B cell (primary cell): ENCODE results near the gene ADRB1. TPM values are rescaled to one million over a fixed set of nuclear protein-coding genes. Genes with fewer than 3 reads are reported as not detected.

Experiments
- ATAC-seq: fragments of 200-7000 bp; cut with Tn5 transposase; one replicate; pipeline ENCODE4 v1.10.0; 2021; ENCODE audit warnings: low read depth, mild to moderate bottlenecking, moderate number of reproducible peaks, moderate library complexity
- CTCF ChIA-PET: fragments of 350-600 bp; sonication (Branson Sonifier 250); formaldehyde crosslinking; loops from one replicate; lab custom pipeline; 2021; ENCODE audit warnings: antibody characterized with exemption, inconsistent platforms; lab: Charles Lee
- POLR2A ChIA-PET: fragments of 350-600 bp; sonication (Branson Sonifier 250); formaldehyde crosslinking; loops from one replicate; lab custom pipeline; 2021; ENCODE audit warnings: antibody characterized with exemption; lab: Charles Lee
- DNase-seq: peaks from one replicate; pipeline ENCODE4 v3.0.0; 2013
- H2AFZ ChIP-seq: 2 replicates; pipeline ENCODE4 v1.6.1; 2012; ENCODE audit warnings: mild to moderate bottlenecking, low read depth, low read length; ENCODE audit not compliant: insufficient read depth, poor library complexity, severe bottlenecking
- H3K27ac ChIP-seq, 2 donors: 1 replicate in 1 of 2; 2 replicates in 1 of 2; pipeline ENCODE4 v1.5.1; 2012 to 2013; ENCODE audit warnings: low read length in 2 of 2, mild to moderate bottlenecking in 2 of 2, moderate library complexity in 1 of 2
- H3K27me3 ChIP-seq, 4 experiments: fragments of 200-600 bp in 1 of 4; sonication (generic) in 1 of 4; replicated peaks in 1 of 4; 1 replicate in 2 of 4; 2 replicates in 2 of 4; pipeline versions ENCODE4 v1.6.1 to v1.7.0; 2013 to 2016; ENCODE audit warnings: low read length in 3 of 4, mild to moderate bottlenecking in 2 of 4, mixed read lengths in 1 of 4, moderate library complexity in 1 of 4; ENCODE audit not compliant: insufficient read depth in 4 of 4, control insufficient read depth in 3 of 4; ENCODE audit errors: control extremely low read depth in 1 of 4
- H3K36me3 ChIP-seq, 2 experiments: replicated peaks in 1 of 2; 1 replicate in 1 of 2; 2 replicates in 1 of 2; pipeline versions ENCODE4 v1.6.1 to v1.7.1; 2013; ENCODE audit warnings: low read length in 1 of 2; ENCODE audit not compliant: insufficient read depth in 2 of 2, control insufficient read depth in 1 of 2; ENCODE audit errors: control extremely low read depth in 1 of 2, extremely low read depth in 1 of 2
- H3K4me1 ChIP-seq, 2 donors: fragments of 200-600 bp in 1 of 2; sonication (generic) in 1 of 2; 1 replicate in 1 of 2; 2 replicates in 1 of 2; pipeline versions ENCODE4 v1.5.1 to v1.6.1; 2013 to 2017; ENCODE audit warnings: low read length in 2 of 2; ENCODE audit not compliant: control insufficient read depth in 2 of 2, insufficient read depth in 2 of 2
- H3K4me2 ChIP-seq: replicated peaks from 2 replicates; pipeline ENCODE3; 2012; ENCODE audit warnings: mild to moderate bottlenecking, low read depth, low read length; ENCODE audit not compliant: poor library complexity, severe bottlenecking
- H3K4me3 ChIP-seq, 5 experiments: fragments of 200-600 bp in 1 of 5; sonication (generic) in 1 of 5; 1 replicate in 3 of 5; 2 replicates in 2 of 5; pipeline versions ENCODE4 v1.5.1 to v1.7.0; 2011 to 2016; ENCODE audit warnings: low read length in 4 of 5, mild to moderate bottlenecking in 4 of 5, low read depth in 2 of 5, control low read depth in 1 of 5, moderate library complexity in 1 of 5; ENCODE audit not compliant: insufficient read depth in 1 of 5; ENCODE audit errors: control extremely low read depth in 1 of 5, extremely low read depth in 1 of 5
- H3K79me2 ChIP-seq: fragments of 200-600 bp; sonication (generic); one replicate; pipeline ENCODE4 v1.6.0; 2016; ENCODE audit warnings: low read length; ENCODE audit not compliant: control insufficient read depth, insufficient read depth
- H3K9ac ChIP-seq: fragments of 200-600 bp; sonication (generic); 2 replicates; pipeline ENCODE4 v1.6.1; 2017; ENCODE audit warnings: mild to moderate bottlenecking, low read length, moderate library complexity
- H3K9me3 ChIP-seq, 3 donors: one replicate each; pipeline versions ENCODE4 v1.6.1 to v1.7.1; 2013; ENCODE audit warnings: low read length in 2 of 3; ENCODE audit not compliant: control insufficient read depth in 2 of 3, insufficient read depth in 1 of 3; ENCODE audit errors: control extremely low read depth in 1 of 3
- H4K20me1 ChIP-seq: 2 replicates; pipeline ENCODE4 v1.6.0; 2012; ENCODE audit warnings: mild to moderate bottlenecking, low read length; ENCODE audit not compliant: insufficient read depth, control insufficient read depth, poor library complexity, severe bottlenecking
- H3K27ac Mint-ChIP-seq: one replicate; pipeline ENCODE4 v1.8.0; 2021; ENCODE audit warnings: mixed read lengths
- H3K27me3 Mint-ChIP-seq: one replicate; pipeline ENCODE4 v1.8.0; 2021; ENCODE audit warnings: mixed read lengths
- H3K4me1 Mint-ChIP-seq: one replicate; pipeline ENCODE4 v1.8.0; 2021; ENCODE audit warnings: mixed read lengths
- H3K4me3 Mint-ChIP-seq: one replicate; pipeline ENCODE4 v1.8.0; 2021; ENCODE audit warnings: mixed read lengths
- H3K9me3 Mint-ChIP-seq: one replicate; pipeline ENCODE4 v1.8.0; 2022; ENCODE audit warnings: mixed read lengths; ENCODE audit not compliant: insufficient read depth
- CTCF ChIP-seq: fragments of 200-600 bp; IDR thresholded peaks from one replicate; pipeline ENCODE4 v1.8.0; 2022; ENCODE audit warnings: antibody characterized with exemption, mild to moderate bottlenecking
- EZH2 ChIP-seq: IDR thresholded peaks from 2 replicates; pipeline ENCODE4 v1.6.1; 2012; ENCODE audit warnings: borderline replicate concordance, low read depth, mild to moderate bottlenecking, moderate library complexity, low read length; ENCODE audit not compliant: insufficient read depth, poor library complexity, severe bottlenecking
- WGBS: methylation state at CpG from one replicate; pipeline ENCODE4 v1.1.5; 2013; ENCODE audit warnings: missing lambda C conversion rate; ENCODE audit not compliant: insufficient coverage; 5-methylcytosine and 5-hydroxymethylcytosine counted together
- intact Hi-C: fragments of 100-400 bp; cut with micrococcal nuclease; formaldehyde crosslinking; loops from one replicate; pipeline ENCODE4 v1.10.0; 2022
- polyA plus RNA-seq: library from polyadenylated mRNA; depleted of rRNA; stranded (reverse); fragments of >200 nt; gene quantifications from 2 replicates; pipeline ENCODE4 v1.2.3, GENCODE V29; 2012
- total RNA-seq, 2 donors: library from RNA; stranded (reverse); fragments of 120-200 nt in 1 of 2; gene quantifications; 1 replicate in 1 of 2; 2 replicates in 1 of 2; pipeline versions ENCODE4 v1.2.3 to v1.2.4, GENCODE V29; 2013 to 2022

ADRB1 gene
- total and polyA plus RNA-seq, 2 donors (not counting 1 experiment from before 2014, with no cell fraction given), result 0.10 TPM; not detected in 1

GRCh38 chr10:114030140-114030539, 13.5 kb upstream of the ADRB1 start:
- no peaks in the 10 kb centered on the region for H3K9me3 ChIP-seq
- DNase-seq, result no peak
- 93% methylated on average over 4 of the region's 6 CpGs for WGBS
- ChIA-PET POLR2A (no interaction called here), CTCF (no interaction called here)
- no peak for ATAC-seq
- H3K4me2 ChIP-seq, result no peak overlapping the region
- no peaks in the 10 kb centered on the region for H3K79me2 ChIP-seq
- intact Hi-C loops, result no loop called here
- H3K9ac ChIP-seq, result no peak overlapping the region
- no peak overlapping the region for H2AFZ ChIP-seq
- no peaks in the 10 kb centered on the region for H3K27me3 Mint-ChIP-seq
- no peaks in the 10 kb centered on the region for H3K36me3 ChIP-seq
- H3K9me3 Mint-ChIP-seq, result no peaks in the 10 kb centered on the region
- H3K27ac Mint-ChIP-seq, result no peak overlapping the region
- no peak overlapping the region for H3K27ac ChIP-seq
- peaks cover 15% of the 10 kb centered on the region for H3K4me1 Mint-ChIP-seq
- no peak overlapping the region for H3K4me3 ChIP-seq
- H4K20me1 ChIP-seq, result no peaks in the 10 kb centered on the region
- TF ChIP-seq EZH2, result no peak
- no peak for TF ChIP-seq CTCF
- no peaks in the 10 kb centered on the region for H3K27me3 ChIP-seq
- H3K4me1 ChIP-seq, result peaks cover 11 to 13% of the 10 kb centered on the region in 2 donors
- no peak overlapping the region for H3K4me3 Mint-ChIP-seq

GRCh38 chr10:114031073-114031972, 12.3 kb upstream of the ADRB1 start:
- Histone ChIP-seq H3K4me2 (no peak overlapping the region), H3K4me3 (no peak overlapping the region), H2AFZ (no peak overlapping the region), H3K79me2 (no peaks in the 10 kb centered on the region), H3K27me3 (no peaks in the 10 kb centered on the region), H3K4me1 (peaks cover 2 to 3% of the 10 kb centered on the region in 2 donors), H3K9ac (no peak overlapping the region), H3K9me3 (no peaks in the 10 kb centered on the region), H4K20me1 (no peaks in the 10 kb centered on the region), H3K27ac (no peak overlapping the region), H3K36me3 (no peaks in the 10 kb centered on the region)
- Mint-ChIP-seq H3K9me3 (no peaks in the 10 kb centered on the region), H3K4me3 (no peak overlapping the region), H3K27ac (no peak overlapping the region), H3K27me3 (no peaks in the 10 kb centered on the region), H3K4me1 (peaks cover 7% of the 10 kb centered on the region)
- no peak for DNase-seq
- intact Hi-C loops, result no loop called here
- ChIA-PET POLR2A (no interaction called here), CTCF (no interaction called here)
- no CpG with 5 or more reads among the region's 6 CpGs for WGBS
- TF ChIP-seq EZH2 (no peak), CTCF (no peak)
- ATAC-seq, result no peak
